HG03039 (cell line): ENCODE results near the gene FCRL3.
"Not testable (repeated sequence)": the region's sequence is repeated elsewhere in the genome, so short reads cannot be mapped to it uniquely, and the experiment has no call there.

ENCODE experiments used
- ATAC-seq: cut with Tn5 transposase; IDR thresholded peaks from one replicate; pipeline ENCODE4 v1.9.1; 2021; ENCODE audit warnings: mild to moderate bottlenecking, moderate library complexity; ENCODE audit not compliant: unreplicated experiment

The FCRL3 gene

GRCh38 chr1:157700732-157701131 is at the start of gene FCRL3:
Gene FCRL3 (minus strand): TSS chr1:157700769. CDS start chr1:157700489, 280 bp downstream.
- no peak for ATAC-seq

GRCh38 chr1:157748262-157748817 is 47.8 kb upstream of the FCRL3 start:
- no peak for ATAC-seq

DNA sequence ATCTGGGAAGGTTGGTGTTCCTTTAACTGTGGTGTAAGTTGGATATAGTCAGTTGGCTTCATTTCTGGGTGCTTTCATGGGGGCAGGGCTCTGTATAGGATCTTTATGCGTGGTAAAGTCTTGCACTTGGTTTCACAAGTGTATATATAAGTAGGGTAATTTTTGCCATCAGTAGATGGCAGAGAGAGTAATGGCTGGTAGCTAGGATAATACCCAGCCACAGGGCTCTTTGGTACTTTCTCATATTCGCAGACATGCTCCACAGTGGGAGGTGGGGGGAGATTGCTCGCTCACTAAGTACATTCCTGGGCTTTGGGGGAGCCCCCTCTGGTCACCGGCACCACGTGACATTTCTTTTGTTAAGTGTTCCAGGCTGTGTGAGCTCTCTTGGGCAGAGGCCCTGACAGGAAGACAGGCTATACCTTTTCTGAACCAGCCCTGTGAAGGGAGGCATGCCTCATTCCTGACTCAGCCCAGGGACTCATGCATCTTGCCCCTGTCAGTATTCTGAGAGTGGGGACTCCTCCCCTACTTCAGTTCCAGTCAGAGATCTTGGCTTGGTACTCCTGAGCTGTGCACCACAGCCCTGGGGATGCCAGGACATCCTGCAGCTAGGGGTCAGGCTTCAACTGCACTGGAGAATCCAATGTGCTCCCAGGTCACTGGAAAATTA is 38.8 kb upstream of the FCRL3 start:
- ATAC-seq = no peak

DNA sequence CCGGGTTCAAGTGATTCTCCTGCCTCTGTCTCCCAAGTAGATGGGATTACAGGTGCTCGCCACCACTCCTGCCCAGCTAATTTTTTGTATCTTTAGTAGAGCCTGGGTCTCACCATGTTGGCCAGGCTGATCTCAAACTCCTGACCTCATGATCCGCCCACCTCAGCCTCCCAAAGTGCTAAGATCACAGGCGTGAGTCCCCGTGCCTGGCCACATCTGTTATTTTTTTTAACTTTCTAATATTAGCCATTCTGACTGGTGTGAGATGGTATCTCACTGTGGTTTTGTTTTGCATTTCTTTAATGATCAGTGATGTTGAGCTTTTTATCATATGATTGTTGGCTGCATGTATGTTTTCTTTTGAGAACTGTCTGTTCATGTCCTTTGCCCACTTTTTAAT is 35.4 kb upstream of the FCRL3 start:
- ATAC-seq = not testable (repeated sequence)

- no peak for ATAC-seq
Measured at GRCh38 chr1:157734321-157734720, 33.8 kb upstream of the FCRL3 start.

DNA sequence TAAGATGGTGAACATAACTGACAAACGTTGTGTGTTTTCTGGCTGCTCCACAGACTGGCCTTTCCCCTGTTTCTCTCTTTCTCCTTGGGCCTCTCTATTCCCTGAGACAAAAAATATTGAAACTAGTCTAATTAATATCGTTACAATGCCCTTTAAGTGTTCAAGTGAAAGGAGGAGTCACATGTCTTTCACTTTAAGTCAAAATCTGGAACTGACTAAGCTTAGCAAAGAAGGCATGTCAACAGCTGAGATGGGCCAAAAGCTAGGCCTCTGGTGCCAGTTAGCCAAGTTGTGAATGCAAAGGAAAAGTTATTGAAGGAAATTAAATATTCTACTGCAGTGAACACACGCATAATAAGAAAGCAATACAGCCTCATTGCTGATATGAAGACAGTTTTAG is 32.2 kb upstream of the FCRL3 start:
- ATAC-seq = no peak

DNA sequence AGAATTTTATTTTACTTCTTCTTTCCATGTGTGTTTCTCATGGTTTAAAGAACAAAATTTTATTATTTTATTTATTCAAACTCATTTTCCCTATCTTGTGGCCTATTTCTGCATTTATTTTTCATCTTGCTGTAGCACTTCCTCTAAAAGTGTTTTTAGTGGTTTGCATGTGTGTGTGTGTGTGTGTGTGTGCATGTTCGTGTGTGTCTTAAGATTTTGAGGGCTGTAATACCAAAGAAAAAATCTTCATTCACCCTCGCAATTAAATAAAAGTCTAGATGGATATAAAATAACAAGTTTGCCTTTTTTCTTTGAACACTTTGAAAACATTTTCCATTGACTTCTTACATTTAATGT is 24.6 kb upstream of the FCRL3 start:
- ATAC-seq = no peak

DNA sequence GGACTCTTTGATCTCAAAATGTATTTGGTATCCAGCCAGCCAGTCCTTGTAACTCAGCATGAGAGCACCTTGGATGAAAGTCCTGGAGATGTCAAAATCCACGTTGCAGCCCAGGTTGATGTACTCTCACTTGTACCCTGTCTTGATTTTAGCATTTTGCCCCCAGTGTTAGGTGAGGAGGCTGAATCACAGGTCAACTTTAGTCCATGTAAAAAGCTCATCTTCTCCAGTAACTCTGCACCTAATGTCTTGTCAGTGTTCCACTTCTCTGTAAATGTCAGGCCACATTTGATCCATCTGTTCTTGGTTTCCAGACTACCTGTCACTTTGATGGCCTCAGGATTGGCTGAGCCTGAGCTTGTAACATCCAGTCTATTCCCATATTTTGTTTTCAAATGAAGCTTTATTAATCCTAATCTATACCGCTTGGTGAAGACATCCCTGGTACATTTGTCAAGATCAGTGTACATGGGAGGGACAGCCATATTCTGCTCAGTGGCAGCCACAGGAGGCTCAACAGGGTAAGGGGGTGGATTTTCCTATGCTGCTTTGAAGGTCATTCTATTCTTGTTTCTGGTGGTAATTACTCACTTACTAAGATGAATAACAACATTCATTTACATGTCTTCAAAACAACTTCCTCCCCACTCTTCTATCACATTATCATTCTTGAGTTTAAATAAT is 24.1 kb upstream of the FCRL3 start:
- no peak for ATAC-seq

GRCh38 chr1:157723157-157723556 is 22.6 kb upstream of the FCRL3 start:
- no peak for ATAC-seq

DNA sequence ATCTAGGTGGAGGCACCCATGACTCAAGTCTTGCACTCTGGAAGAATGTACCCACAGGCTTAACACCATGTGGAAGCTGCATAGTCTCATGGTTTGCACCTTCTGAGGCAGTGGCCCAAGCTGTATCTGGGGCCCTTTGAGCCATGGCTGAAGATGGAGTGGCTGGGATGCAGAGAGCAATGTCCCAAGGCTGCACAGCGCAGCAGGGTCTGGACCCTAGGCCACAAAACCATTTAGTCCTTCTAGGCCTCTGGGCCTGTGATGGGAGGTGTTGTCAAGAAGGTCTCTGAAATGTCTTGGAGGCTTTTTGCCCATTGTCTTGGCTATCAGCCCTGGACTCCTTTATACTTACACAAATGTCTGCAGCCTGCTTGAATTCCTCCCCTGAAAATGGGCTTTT is 21.4 kb upstream of the FCRL3 start:
- no peak for ATAC-seq

- ATAC-seq = no peak
Measured at GRCh38 chr1:157715736-157716135, 15.2 kb upstream of the FCRL3 start.

- no peak for ATAC-seq
Measured at GRCh38 chr1:157711802-157712201, 11.2 kb upstream of the FCRL3 start.

GRCh38 chr1:157704878-157705277 is 4.3 kb upstream of the FCRL3 start:
- ATAC-seq = no peak

GRCh38 chr1:157703981-157704380 is 3.4 kb upstream of the FCRL3 start:
- no peak for ATAC-seq

DNA sequence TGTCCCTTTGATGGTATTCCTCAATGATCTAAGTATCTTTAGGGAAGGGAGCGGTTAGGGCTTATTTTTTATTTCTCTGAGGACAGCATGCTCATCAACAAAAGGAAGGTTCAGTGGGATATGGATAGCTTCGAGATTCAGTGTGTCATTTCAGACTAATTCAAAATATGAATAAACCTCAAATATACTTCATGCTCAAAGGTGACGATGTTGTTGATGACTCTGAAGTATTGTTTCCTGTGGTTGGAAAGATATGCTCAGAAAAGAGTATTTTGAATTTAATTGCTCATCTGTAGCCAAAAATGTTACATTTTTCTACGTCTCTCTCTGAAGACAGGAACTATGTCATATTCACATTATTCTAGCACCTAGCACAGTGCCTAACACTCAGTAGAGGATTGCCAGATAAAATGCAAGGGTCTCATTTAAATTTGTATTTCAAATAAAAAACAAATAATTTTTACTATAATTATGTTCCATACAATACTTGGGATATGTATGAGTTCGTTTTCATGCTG is 1.8 kb upstream of the FCRL3 start:
- ATAC-seq = no peak

GRCh38 chr1:157700305-157700704 is 264 bp downstream of the FCRL3 start:
- ATAC-seq = no peak

DNA sequence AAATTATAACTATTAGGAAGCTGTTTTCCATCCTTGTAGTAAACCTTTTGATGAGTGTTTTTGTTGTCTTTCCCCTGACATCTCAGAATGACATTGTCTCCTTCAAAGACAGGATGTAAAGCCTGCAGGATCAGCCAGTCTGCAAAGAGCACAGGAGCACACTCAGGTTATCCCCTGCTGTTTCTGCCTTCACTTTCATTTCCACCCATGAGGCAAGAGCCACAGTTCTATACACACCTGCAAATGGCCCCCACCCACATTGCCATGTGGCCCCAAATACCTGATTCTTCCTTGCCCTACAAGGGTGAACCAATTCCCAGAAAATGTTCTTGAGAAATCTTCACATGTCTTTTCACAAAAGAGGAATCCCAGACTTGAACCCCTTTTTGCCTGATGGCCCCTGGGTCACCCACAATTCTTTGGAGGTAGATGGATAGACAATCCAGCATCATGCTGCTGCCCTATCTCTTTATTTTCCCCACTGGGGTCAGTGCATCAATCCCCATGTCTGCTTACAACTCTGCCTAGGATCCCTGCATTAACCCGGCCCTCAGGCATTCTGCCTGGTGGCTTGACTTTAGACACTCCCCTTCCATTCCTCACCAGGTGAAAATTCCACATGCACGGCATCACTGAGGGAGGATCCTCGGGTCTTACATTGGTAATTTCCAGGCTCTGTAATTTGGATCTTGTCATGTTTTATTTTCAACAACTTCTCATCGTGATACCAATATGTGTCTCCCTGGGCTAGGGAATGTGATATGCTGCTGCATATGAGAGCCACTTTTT is 2.6 kb downstream of the FCRL3 start:
- no peak for ATAC-seq

- ATAC-seq = no peak
Measured at GRCh38 chr1:157696966-157697628, 3.5 kb downstream of the FCRL3 start.

DNA sequence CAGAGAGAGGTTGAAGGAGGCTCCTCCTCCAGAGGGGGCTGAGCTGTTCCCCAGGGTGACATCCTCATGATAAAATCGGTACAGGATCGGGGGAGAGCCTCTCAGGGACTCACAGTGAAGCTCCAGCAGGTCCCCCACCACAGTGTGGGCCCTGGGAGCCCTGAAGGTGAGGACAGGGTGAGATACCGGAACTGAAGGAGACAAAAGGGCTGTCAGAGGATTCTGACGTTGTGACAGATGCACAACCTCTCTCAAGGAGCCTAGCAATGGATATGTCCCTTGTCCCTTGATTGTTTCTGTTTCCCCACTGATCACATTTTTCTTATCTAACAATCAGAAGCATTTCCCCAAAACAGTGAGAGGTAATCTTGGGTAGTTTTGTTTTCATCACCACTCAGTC is 5.2 kb downstream of the FCRL3 start:
- ATAC-seq = no peak

DNA sequence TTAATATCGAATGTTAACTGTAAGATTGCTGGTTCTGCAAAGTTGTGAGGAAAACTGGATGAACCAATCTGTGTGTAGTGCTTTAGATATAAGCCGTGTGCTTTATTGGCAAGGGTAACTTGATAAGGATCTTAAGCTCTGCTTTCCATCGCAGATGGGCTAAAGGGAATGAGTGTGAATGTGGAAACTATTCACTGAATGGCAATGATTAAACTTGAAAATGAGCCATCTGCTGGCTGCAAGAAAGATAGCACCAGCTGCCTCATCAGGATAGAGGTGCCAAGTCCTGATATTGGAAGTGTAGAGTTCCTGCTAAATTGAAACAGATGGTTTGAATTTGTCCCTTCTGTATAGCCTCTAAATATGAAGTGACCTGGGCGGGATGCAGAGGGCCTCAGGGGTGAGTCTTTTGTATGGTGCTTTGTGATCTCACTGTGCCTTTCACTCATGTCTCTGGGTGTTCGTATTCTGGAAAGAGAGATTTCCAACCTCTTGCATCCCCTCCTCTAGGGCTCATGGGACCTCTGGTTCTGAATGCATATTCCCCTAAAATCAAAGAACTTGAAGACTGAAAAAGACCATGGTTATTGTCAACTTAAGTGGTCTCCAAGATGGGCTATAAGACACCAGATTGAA is 9.2 kb downstream of the FCRL3 start:
- no peak for ATAC-seq
